ENCODE results near the gene FER1L5.

Gene FER1L5

DNA sequence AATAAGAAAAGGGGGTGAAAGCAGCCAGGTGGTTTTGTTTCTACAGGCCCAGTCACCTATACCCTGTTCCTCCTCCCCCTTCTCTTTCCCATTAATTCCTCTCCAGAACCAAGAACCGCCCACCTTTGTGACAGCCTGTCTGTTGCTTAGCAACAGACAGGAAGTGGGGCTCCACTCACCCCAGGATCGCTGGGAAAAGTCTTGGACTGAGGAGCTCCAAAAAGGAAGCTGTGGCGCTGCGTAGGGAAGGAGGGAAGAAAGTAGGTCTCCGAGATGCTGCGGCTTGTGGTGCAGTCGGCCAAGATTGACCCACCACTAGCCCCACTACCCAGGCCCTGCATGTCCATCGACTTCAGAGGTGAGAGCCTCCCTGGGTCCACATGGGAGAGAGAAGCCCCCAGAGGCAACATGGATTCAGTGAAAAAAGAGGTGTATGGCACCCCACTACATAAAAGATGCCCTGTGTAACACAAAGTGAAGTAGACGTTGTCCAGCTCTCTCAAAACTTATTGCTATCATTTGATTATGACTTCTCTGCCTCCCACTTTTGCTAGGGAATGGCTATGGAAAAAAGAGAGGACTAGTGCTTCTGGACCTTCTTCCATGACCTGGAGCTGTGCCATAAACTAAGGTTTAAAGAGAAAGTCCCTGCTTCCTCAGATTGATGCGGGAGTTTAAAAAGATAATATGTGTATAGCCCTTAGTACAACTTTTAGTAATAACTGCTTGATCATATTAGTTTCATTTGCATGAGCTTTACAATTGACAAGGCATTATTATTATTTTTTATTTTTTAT lies at the start of gene FER1L5:
Gene FER1L5, plus strand, starts transcription at position 201 of the 797 bp plus-strand sequence. Its CDS starts 73 bp downstream, at position 274.
- DNase-seq = no peak

- no peak for DNase-seq
Observed at GRCh38 chr2:96594282-96594681, 48.3 kb upstream of the FER1L5 start.

DNA sequence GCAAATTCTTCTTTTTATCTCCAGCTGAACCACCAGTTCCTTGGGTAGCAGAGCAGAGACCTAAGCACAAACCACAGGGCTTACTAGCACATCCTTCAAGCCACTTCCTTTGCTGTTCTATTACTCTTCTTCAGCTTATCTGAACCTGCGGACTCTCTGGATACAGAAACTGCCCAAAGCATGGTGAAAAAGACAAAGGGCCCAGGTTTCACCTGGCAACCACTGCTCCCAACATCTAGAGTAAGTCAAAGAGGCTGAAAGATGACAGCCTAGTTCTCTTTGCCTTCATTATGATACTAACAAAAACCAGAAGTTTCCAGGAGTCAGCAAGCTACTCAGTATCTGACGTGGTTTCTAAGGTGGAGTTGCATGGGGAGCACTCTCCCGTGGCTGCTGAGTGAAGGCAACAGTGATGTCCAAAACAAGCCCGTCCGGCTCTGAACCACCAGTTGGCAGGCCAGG lies 47.8 kb upstream of the FER1L5 start:
- DNase-seq = no peak

DNA sequence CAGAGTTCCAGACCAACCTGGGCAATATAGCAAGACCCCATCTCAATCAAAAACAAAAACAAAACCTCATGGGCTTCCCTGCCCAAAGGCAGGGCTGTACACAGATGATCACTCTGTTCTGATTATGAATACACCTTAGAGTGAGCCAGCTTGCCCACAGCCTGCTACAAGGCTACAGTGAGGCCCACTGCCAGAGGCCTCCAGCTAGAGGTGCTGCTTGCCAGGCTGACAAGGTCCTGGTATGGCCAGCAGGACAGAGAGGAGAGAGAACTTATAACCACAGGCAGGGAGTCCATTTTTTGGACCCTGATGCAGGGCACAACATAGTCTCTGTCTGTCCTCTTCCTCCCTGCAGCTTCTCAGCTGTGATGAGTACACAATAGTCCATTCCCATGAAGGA lies 46.0 kb upstream of the FER1L5 start:
- no peak for DNase-seq

DNA sequence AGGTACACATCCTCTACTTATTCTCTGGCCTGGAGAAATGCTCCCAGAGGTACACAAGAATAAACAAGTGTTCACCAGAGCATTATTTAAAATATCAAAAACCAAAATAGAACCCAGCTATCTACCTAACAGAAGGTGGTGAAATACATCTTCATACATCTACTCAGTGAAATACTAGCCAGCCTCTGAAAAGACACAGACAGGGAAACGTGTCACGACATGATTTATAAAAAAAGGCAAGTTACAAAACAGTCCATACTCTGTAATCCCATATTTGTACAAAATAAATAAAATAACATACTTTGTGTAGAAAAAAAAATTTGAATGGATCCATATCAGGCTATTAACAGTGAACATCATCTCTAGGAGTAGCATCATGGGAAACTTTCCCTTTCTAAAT lies 42.6 kb upstream of the FER1L5 start:
- DNase-seq = no peak

- DNase-seq = no peak
Observed at GRCh38 chr2:96601382-96602292, 40.9 kb upstream of the FER1L5 start.

- no peak for DNase-seq
Observed at GRCh38 chr2:96602330-96602823, 40.2 kb upstream of the FER1L5 start.

DNA sequence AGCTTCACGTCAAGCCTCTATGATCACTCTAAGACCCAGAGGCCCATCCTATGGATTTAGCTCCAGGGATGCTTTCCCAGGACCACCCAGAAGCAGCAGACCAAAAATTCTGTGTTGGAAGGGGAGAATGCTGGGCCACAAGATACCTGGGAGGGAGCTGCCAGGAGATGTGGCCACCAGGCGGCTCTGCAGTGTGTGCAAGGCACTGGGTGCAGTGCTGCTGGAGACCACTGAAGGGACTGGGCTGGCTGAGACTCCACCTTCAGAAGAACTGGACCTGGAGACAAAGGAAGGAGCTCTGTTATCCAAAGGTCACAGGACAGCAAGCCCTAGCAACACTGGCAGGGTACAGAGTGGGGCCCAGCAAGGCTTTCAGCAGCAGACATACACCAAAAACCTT lies 38.5 kb upstream of the FER1L5 start:
- DNase-seq = no peak

GRCh38 chr2:96608469-96609455 lies 33.8 kb upstream of the FER1L5 start:
- no peak for DNase-seq

DNA sequence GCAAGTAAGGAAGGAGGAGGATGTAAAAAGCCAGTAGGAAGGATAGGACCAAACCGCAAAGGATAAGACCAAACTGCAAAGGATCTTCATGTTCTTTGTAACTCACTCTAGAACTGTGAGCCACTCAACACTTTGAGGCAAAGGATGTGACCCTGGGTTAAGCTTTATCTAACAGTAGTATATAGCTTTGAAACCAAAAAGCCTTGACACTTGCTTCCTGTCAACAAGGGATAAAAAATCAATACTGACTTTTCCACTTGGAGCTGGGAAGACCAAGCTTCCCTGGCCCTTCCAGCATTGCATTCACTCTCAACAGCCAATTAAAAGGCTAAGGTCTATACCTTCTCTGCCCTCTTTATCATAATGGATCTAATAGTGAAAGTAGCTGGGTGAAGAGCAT lies 26.4 kb upstream of the FER1L5 start:
- DNase-seq = no peak

DNA sequence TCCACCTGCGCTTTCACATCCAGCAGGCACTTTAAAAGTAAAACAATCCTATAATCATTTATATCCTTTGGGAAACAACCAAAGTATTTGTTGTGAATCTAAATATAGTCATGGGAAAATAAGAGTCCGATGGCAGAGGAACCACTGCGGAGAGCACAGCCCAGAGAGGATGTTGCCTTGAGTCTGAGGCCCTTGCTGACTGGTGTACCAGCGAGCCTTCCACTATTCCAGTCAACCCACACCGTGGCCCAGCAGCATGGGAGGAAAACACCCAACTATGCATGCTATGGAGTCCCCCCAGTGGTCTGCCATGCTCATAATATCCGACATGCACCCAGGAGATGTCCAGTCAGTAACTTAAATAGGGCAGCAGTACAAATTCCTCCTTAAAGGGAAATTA lies 26.0 kb upstream of the FER1L5 start:
- DNase-seq = no peak

DNA sequence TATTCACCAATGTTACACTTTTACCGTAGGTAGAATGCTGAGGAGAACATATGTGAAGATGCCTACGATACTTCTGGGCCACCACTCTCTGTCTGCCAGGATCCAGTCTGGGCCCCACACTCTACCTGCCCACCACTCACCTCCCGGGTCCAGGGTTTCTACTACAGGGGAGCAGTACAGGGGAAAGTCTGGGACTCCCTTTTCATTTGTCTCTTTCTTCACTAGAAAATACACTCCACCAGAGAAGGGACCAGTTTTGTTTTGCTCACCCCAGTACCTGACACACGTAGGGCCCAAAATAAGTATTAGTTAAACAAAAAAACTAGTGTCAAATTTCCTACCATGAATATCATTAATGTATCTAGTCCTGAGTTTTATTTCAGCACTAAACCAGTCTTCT lies 25.6 kb upstream of the FER1L5 start:
- DNase-seq = no peak

DNA sequence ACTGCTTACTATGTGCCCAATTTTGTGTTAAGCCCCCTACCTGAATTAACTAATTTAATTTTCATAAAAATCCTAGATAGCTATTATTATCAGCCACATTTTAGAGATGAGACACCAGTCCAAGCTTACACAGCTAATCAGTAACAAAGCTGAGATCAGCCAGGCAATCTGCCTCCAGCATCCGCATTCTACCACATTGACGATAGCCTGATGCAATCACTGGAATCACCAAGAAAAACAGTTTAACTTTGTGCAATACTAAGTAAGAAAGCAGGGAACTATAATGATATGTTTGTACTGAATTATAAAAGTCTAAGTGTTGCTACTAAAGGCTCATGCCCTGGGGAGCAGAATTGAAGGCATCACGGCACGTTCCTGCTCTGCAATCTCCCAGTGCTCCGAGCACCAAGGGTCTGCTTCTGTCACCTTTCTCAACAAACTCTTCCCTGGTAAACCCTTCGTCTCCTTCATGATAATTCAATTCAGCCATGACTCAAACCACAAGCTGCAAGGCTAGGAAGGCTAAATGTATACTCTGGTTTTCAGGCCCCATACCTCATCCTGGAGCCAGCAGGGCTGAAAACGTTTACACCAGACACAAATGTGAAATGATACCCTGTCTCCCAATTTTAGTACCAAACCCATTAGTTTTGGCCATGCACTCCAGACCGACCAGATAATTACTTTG lies 23.8 kb upstream of the FER1L5 start:
- no peak for DNase-seq

DNA sequence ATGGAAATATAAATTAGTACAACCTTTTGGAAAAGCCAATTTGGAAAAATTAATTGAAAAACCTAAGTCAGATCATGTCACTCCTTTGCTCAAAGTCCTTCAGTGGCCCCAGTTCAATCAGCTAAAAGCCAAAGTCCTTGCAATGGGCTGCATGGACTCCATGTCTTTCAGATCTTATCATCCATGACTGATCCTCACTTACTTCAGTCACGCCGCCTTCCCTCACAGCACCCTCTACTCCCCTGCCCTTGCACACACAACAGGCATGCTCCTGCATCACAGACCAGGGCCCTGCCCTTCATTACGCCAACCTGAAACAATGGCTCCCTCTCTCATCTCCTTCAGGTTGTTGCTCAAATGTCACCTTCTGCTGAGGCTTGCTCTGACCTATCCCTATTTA lies 20.0 kb upstream of the FER1L5 start:
- DNase-seq = no peak

DNA sequence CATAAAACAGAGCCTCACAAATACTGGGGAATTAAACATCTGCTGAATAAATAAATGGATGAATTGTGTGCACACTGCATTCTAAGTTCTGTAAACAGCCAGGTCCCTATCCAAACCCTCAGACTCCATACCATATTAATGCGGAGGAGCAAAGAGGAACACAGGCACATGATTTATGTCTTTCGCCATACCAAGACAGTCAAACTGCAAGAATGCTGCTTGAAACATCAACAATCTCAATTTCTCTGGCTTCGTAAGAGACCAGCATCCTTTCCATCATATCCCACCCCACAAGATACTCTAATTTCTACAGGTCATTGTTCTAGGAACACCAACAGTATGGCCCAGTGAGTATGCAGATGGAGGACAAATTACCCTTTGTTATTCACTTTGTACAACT lies 19.4 kb upstream of the FER1L5 start:
- no peak for DNase-seq

- no peak for DNase-seq
Observed at GRCh38 chr2:96625571-96626552, 16.7 kb upstream of the FER1L5 start.

DNA sequence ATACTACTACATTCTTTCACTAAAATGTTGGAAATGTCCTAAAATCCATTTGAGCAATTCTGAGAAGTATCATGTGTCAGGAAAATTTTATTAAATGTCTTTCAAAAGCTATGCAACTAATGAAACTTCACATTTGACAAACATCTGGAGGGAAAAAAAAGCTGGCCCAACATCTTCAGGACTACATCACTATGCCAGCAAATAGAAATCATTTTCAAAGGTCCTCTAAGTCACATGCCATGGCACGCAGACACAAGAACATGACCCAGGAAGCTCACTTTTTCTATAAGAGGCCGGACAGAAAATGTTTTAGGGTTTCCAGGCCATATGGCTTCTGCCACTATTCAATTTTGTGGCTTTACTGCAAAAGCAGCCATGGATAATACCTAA lies 16.0 kb upstream of the FER1L5 start:
- no peak for DNase-seq

DNA sequence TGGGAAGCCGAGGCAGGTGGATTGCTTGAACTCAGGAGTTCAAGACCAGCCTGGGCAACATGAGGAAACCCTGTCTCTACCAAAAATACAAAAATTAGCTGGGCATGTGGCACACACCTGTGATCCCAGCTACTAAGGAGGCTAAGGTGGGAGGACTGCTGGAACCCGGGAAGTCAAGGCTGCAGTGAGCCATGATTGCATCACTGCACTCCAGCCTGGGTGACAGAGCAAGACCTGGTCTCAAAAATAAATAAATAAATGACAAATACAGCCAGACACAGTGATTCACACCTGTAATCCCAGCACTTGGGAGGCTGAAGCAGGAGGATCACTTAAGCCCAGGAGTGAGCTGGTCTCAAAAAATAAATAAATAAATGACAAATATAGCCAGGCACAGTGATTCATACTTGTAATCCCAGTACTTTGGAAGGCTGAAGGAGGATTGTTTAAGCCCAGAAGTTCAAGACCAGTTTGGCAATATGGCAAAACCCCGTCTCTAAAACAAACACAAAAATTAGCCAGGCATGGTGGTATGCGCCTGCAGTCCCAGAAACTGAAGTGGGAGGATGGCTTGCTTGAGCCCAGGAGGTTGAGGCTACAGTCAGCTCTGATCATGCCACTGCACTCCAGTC lies 10.6 kb upstream of the FER1L5 start:
- DNase-seq = no peak

GRCh38 chr2:96633641-96634040 lies 8.9 kb upstream of the FER1L5 start:
- DNase-seq = no peak

DNA sequence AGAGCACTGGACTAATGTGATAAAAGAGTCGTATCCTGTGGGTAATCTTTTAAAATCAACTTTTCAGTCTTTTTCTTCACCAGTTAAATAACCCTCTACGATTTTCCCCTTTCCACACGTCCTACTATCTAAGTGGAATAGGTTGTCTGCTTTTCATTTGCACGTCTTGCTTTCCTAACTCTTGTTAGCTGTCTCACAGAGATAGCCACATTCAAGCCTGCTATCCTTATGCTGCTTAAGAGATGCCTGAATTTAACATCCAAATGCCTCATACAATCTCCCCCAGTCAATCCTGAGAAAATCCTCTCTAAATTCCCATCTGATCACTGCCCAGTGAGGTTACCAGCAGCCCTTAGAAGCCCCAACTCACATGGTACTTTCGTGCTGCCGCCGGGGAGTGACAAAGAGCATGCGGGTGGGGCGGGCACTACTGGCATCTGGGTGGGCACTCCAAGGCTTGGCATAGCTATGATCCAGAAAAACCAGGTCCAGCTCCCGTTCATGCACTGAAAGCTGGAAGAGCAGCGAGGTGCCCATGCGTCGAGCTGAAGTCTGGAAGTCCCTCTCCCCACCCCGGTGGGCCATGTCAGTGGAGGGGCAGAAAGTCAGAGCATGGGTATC lies 5.9 kb upstream of the FER1L5 start:
- no peak for DNase-seq
